Activated T-cell treated with anti-CD3 and anti-CD28 coated beads for 4 hours (primary cell): Measurements from ENCODE around the gene ASTN2.

Experiments
- DNase-seq: peaks from one replicate; pipeline ENCODE4 v3.0.0-alpha.2; 2020

Gene ASTN2

DNA sequence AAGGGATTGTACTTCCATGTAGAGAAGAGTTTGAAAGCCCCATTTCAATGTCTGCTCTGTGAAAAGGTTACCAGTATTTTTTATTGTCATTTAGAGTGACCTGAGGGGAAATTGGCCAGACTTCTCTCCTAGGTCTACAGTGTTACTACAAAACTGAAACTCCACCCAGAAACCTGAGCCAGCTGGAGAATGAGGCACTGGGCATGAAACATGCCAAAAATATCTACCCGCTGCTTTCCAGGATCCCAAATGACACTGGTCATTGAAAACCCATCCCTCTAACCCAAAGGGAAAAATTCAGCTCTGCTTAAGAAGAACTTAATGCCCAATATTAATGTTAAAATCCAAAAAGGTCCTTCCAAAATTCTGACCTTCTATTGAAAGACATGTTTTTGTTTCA, 826.9 kb downstream of the ASTN2 start:
- DNase-seq, result no peak

DNA sequence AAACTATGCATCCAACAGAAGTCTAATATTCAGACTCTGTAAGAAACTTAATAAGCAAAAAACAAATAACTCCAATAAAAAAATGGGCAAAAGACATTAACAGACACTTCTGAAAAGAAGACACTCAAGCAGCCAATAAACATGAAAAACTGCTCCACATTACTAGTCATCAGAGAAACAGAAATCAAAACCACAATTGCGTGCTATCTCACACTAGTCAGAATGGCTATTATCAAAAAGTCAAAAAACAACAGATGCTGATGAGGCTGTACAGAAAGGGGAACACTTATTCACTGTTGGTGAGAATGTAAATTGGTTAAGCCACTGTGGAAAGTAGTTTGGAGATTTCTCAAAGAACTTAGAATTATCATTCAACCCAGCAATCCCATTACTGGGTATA, 829.0 kb downstream of the ASTN2 start:
- no peak for DNase-seq

DNA sequence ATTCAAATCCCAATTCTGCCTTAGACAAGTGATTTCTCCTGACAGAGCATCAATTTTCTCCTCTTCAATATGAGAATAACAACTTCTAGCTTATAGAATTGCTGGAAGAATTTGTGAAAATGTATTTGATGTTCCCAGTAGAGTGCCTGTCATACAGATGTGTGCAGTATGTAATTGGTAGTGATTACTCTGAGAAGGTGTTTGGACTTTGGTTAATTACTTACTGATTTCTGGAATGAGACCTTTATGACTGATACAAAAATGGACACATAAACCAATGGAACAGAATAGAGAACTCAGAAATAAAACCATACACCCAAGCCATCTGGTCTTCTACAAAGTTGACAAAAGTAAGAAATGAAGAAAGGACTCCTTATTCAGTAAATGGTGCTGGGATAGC, 829.7 kb downstream of the ASTN2 start:
- no peak for DNase-seq

DNA sequence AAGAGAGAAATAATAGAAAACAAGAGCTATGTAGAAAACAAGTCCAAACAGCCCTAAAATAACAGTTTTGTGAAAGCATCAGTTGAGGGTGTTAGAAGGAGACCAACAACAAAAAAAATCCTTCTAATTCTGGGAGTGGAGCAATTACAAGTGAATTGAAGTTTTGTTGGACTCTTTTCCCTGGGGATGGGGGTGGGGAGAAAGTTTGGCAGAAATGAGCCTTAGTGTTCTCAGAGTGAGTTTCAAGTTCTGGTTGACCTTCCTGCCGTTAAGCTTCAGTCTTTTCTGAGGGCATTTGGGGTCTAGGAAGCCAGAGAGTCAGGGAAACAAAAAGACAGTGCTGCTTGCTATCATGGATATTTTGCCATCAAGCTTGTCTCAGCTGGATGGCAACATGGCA, 834.0 kb downstream of the ASTN2 start:
- no peak for DNase-seq

DNA sequence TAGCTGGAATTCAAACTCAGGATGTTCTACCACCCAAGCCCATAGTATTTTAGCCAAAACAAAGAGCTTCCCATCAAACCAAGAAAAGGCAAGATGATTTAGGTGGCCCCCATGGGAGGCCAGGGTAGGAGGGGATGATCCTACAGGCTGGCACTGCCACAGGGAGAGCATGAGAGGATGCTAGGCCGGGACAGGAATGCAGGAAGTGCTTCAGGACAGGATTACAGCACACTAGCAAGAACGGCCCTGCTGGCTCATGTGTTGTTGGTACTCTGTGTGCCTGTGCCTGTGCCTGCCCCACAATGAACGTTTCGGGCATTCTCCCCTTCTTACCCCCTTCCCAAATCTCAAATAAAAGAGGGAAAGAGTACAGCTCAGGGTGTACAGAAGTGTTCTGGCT, 838.5 kb downstream of the ASTN2 start:
- DNase-seq, result no peak

DNA sequence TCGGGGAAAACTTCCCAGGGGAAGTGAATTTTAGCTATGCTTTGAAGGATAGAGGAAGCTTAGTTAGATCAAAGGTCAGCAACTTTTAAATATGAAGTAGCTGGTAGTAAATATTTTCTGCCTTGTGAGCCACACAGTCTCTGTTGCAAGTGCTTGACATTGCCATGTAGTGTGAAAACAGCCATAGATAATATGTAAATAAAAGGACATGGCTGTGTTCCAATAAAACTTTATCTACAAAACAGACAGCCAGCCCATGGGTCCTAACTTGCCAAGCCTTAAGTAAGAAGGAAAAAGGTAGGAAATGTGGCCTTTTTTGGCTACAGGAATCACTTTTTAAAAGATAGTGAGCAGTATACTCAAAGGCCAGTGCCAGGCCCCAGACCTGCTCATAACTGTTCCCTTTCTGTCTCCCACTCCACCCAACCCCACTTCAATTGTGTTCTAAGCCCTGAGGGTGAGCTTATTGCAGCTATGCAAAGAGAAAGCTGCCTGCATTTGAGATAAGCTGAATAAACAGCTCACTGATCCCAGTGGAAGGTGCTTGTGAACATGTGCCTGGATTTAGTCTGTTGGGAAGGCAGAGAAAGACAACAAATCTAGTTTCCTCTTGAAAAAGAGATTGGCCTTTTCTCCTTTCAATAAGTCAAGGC, 840.7 kb downstream of the ASTN2 start:
- no peak for DNase-seq

DNA sequence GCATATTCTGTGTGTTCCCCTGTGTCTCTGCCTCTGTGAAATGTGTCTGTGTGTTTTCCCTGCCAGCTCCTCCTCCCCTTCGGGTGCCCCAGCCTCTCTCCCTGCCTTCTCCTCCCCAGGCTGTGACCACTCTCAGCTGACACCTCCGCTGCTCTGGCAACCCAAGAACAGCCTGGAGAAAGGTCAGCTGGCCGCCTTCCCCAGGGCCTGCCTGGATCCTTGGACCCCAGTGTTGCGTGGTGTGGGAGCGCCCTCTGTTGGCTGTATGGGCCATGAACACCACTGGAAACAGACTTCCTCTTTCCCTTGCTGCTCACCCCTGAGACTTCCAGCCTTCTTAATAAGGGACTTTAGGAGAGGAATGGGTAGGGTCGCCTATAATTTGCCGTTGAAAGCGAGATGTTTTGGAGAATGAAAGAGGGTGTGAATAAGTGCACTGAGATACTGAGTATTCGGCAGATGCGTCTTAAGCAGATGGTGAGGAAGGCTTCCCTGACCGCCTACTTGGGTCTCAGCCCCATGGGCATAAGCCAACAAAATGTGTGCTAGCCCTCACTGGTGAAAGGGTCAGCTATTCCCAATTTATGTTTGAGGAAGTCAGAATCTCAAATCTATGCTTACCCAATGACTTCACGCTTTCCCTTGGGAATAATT, 842.6 kb downstream of the ASTN2 start:
- DNase-seq, result no peak

DNA sequence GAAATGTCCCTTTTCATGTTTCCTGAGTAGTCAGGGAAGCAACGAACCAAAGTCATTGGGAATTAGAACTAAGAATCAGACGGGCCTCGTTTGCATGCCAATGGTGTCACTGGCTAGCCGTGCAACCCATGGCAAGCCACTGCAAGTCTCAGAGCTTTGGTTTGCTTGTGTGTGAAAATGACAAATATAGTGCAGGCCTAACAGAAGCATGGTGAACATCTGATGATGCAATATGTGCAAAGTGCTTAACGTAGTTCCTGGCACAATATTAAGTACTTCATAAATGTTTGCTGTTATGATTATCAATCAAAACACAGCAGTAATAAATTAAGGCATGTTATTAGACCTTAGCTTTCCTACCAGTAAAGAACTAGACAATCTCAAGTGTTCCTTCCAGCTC, 845.7 kb downstream of the ASTN2 start:
- DNase-seq, result no peak

DNA sequence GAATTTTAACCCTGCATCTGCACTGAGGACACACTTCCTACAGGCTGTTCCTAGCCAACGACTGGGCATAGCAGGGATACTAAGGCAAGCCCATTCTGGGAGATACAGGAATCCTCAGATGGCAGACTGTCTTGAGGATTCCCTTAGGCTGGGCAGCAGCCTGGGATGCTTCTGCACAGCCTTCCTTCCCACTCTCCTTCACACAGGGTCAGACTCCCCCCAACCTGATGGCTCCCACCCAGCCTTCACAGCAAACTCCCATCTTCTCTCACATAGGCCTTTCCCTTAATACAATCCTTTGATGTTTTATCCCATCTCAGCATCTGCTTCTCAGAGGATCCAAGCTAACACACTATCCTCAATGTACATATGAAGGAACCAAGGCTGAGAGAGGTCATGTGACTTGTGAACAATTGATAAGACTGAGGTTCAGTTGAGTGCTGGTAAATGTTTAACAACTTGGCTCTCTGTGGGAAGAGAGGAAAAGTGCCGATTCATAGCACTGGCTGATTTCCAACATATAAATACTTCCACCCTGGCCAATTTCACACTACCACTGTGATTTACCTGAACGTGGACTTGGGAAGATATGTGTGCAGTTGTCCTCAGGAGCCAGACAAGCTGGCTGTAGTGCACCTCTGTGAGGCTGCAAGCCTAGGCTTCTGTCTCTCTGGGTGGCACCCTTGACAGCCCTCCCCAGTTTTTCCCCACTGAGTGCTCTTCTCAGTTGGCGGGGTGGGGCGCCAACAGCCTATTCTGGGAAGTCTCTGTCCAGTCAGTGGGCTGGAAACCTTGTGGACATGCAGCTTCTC, 848.0 kb downstream of the ASTN2 start:
- no peak for DNase-seq

DNA sequence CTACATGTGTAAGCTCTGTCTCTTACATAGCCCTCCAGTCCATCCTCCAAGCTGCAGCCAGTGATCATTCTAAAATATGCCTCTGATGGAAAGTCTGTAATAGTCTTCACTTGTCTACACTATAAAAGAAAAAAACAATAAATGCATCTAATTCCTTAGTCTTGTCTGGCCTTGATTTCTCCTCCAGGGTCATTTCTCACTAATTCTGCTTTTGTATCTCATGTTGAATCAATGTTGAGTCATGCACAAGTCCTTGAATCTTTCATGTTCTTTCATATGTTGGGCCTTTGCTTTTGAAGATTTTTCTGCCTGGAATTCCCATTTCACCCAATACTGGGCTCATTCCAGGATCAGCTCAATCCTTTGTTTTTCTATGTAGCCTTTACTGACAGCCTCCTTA, 848.9 kb downstream of the ASTN2 start:
- DNase-seq, result no peak

DNA sequence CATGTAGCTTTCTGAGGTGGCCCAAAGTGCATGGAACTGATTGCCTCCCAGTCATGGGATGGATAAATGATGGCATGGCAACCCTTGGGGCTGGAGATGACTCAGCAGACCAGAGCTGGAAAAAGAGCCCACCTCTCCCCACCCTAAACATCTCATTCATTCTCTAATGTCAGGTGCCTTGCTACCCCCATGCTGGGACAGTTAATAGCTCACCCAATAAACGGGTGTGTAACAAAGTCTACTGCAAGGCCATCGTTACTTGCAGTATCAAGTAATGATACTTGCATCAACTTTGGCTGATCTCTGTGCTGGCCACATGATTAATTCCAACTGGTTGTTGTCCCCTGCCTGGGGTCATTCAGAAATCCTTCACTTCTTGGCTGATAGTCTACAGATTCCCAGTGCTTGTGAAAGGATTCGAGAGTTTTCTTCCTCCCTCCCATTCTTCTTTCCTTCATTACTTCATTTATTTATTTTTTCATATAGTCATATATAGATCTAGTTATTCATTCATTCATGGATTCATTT, 850.5 kb downstream of the ASTN2 start:
- no peak for DNase-seq

DNA sequence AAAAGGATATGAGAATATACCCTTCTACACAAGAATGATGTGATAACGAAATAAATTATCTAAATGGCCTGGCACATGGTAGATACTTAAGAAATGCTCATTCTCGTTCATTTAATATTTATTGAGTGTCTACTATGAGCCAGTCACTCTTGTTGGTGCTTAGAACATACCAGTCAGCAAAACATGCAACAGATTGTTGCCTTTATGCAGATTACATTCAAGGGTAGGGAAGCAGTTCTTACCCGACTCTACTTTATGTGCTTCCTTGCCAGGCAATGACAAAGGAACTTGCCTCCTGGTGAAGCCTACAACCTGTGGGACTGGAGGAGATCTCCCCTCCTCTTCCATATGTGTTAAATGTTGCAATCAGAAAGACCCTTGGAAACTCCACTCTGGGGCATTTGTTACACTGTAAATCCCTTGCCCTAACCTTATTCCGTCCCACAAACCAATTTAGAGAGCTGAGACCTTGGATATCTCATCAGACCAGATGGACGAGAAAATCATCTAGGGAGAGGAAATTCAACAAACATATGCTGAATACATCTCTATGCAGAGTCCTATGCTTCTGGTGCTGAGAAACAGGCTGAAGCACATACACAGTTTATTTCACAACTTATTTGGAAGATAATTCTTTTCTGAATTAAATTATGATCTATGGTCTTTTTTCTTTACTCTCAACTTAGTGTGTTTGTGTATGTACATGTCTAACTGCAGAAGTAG, 855.9 kb downstream of the ASTN2 start:
- no peak for DNase-seq

DNA sequence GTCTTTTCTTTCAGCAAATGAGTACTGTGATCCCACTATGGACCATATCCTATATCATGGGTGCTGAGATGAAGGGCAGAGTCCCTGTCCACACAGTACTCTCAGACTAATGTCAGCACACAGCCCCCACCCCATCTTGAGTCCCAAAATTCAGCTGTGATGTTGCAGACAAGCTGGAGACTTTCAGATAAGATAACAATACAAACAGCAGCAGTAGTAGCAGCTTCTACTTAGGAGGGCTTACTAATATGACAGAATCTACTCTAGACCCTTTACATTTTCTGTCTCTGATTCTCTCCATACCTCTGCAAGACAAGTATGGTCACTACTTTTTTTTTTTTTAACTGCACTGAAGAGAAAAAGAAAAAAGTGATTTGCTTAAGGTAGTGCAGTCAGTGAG, 856.8 kb downstream of the ASTN2 start:
- DNase-seq, result no peak

DNA sequence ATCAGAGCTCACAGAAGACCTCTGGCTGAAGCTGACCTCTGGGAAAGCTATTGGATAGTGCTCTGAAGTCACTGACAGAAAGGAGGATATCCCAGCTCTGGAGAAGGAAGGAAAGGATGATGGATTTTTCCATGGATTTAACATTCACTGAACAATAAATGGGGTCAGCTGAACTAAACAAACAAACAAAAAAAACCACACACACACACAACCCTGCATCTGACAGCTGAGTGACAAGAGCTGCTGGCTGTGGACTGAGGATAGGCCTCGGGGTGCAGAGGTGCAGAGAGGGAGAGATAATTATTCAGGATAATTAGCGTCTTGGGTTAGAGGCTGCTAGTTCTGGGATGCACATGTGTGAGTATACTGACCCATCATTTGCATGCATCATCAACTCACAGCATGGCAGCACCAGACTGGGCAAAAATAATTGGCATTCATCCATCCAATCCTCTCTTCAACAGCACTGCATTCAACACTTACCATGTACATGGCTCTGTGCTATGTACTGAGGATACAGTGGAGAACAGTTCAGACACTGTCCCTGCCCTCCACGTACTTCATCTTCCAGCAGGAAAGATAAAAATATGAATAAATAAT, 859.2 kb downstream of the ASTN2 start:
- no peak for DNase-seq

DNA sequence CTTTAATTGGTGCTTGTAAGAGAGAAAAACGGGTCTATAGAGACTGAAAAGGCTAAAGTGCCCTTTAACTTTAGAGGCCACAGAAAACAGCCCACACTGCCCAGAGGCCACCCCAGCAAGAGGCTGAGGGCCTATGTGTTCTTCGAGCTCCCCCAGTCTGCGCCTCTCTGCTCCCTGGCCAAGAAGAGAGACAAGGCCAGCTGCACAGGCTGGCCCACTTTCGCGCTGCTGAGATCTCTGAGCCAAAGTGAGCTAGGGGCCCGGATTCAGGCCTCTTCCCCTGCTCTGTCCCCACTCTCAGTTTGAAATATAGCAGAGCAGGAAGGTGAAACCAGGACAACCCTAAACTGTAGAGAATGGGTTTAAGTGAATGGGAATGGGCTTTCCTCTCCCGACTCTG, 859.7 kb downstream of the ASTN2 start:
- no peak for DNase-seq

DNA sequence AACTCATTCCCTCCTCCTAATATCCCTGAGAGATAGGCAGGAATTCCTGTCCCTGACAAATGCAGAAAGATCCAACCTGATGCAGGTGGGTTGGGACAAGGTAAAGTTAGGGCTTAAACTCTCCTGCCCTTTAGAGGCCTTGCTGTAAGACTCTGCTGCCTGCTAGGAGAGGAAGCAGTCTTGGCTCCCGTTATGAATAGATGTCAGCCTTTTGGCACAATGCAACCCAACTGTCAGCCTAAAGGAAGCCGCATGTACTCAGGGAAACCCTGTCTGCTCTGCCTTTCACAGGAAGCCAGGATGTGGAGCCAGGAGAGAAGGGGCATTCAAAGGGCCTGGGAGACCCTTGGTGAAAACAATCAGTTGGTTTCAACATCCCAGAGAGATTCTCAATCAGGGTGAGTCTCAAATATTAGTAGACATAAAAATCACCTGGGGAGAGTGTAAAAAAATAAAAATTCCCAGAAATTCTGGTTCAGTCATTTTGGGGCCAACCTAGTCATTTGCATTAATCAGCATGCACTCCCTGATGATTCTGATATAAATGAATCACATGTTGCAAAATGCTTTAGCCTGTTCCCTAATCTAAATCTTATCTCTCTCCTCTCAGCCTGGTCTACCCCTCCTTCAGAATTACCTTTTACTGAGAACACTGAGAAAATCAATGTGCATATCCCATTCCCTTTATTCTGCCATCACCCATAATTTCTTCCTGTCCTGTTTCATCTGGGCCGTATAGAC, 864.0 kb downstream of the ASTN2 start:
- DNase-seq, result no peak

DNA sequence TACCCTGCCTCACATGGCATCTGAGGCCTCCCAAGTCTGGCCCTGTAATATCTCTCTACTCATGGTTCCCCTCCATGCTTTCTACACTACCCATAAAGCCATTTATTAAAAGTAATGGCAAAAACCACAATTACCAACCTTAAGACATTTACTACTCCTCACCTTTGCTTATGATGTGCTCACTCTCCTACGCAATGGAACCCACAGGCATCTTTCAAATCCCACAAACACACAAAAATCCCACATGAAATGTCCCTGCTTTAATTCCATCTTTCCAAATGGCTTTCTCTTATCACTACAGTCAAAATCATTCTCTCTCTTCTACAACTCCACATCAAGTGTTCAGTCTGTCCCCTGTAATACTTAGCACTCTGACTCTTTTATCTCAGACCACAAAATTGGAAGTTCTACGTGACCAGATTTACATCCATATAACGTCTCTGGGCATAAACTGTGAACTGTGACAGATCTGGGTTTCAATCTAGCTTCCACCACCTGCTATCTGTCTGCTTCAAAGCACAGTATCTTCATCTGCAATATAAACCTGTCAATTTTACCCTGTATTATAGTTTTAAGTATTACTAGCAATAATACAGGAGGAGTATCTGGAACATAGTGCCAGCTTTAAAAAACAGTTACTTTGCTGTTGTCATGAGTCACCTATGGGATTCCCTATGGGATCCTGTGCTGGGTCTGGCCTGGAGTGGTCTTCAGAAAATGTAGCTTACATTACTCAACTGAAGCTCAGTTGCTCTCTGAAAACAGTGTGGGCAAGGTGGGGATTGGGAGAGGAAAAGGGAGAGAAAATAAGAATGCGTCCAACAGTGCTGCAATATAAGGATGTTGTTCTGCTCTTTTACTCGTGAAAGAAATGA, 864.8 kb downstream of the ASTN2 start:
- no peak for DNase-seq

DNA sequence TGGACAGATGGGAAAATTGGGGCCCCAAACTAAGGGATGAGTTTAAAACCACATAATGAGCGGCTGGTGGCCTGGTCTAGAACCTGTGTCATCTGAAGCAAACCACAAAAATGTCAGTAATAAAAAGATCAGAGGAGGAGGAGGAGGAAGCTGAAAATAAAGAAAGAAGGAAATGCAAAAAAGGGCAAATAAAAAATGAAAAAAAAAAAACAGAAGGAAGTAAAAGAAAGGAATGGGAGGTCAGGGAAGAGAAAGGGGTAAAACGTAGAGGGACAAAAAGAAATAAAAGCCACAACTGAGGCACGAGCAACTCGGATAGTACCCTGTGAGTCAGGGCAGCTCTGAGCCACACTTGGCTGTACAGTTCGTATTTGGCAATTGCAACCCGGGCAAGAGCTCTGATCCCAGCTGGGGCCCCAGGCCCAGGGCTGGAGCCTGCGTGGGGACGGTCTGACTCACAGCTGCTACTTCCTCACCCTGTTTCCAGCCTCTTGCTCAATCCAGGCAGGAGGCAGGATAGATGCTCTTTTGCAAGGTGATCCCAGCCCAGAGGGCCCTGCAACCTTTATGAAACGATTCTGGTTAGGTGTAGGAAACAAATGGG, 865.7 kb downstream of the ASTN2 start:
- no peak for DNase-seq

DNA sequence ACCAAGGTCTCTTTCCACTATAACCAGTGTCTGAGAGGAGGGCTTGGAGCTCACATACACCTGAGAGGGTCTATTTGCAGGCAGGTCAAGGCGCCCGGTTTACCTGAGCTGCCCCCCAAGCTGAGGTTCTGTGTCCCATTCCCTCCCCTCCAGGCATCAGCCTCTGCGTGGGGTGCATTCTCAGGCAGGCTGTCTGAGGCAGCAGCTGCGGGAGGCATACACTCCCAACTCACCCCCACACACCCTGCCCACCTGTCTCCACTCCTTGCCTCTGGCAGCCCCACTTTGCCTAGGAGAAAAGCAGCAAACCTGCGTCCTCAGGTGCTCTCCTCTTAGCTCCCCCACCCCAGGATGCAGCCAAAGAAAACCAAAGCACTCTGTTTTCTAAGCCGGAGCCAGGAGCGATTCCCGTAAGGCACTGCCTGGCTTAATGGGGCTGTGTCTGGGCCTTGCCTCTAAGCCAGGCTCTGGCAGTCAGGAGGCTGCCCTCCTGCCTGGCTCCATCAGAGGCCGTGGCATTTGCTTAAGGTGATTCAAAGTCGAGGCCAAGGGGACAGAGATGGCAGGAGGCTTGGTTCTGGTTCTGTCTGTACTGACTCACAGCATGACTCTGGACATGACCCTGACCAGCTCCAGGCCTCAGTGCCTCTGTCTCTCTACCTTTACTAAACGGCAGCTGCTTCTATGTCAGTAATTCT, 867.0 kb downstream of the ASTN2 start:
- DNase-seq, result no peak
